ENCODE data around the gene SAP25. TPM values are rescaled to one million over a fixed set of nuclear protein-coding genes. Genes with fewer than 3 reads are reported as not detected.
"Not testable (repeated sequence)": the region's sequence is repeated elsewhere in the genome, so short reads cannot be mapped to it uniquely, and the experiment has no call there.

SAP25 gene
- polyA plus RNA-seq, 3 donors: 4.4 to 9.6 (median 7.0) TPM

DNA sequence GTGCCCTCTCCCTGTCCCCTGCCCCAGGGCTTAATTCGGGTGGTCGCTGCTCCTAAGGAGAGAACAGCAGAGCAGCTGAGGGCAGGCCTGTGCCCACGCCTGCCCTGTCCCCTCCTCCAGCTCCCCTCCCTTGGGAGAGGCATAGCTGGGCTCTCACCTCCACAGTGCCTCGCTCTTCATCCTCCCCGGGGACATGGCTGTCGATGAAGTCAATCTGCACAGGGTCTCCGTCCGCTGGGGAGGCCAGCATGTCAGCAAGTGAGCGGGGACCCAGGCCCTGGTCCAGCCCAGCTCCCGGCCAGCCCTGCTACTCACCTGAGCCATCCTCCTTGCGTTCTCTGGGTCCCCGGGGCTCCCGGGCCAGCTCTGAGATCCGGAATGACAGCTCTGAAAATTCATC lies 3.8 kb upstream of the SAP25 start:
- DNase-seq: no peak

DNA sequence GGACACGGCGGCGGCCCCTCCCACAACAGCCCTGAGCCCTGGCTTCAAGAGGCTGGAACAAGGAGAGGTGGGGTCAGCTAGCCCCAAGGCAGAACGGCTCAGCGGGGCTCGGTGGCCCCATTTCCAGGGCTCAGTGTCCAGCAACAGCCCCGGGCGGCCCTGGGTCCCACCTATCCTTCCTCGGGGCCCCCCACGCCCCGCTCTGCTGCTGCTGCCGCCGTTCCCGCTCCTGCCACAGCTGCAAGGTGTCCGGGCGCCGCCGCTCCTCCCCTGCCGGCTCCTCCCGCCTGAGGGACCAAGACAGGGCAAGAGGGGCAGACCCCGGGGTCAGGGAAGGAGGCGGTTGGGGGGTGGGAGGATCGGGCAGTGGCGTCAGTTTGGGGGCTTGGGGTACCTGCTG lies 3.4 kb upstream of the SAP25 start:
- DNase-seq: no peak

DNA sequence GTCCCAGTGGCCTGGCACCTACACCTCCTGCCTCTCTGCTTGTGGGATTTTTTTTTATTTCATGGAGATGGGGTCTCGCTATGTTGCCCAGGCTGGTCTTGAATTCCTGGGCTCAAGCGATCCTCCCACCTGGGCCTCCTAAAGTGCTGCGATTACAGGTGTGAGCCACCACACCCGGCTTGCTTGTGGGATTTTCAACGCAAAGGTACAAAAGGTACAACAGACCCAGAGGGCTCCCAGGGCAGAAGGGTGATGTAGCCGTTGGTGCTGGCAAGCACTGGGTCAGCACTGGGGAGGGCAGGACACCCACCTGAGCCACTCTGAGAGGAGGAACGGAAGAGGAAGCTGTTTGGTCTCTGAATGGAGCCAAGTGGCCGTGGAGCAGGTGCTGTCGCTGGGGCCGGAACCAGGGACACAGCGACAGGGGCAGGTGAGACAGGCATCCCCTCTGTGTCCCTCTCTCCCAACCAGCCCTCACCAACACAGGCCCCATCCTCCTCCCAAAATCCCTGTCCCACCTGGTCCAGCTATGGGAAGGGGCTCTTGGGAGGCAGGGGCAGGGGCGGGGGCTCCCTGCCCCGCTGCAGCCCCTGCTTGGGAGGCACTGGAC lies 2.8 kb upstream of the SAP25 start:
- DNase-seq: no peak

DNA sequence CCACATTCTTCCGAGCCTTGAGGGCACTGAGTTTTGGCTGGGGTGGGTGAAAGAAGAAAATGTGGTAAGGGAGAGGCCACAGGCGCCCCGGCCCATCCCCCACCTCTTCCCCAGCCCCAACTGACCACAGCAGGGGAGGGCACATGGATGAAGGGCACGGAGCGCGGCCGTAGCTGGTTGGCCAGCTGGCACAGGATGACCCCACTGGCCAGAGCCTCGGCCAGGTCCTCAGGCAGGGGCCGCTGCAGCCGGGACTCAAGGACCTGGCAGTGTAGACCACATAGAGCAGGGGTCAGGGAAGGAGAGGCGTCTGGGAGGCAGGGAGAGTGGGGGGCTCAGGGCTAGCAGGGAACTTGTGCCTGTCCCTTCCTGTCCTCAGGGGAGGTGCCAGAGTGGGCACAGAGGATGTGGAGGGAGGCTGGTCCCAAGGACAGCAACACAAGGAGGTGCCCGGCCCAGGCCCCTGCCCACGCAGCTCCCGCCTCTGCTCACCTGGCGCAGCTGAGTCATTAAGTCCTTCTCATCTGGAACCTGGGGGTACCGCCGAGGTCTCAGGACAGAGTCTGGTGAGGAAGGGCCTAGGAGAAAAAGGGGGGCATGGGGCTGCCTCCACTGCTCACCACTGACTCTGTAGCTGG lies 2.2 kb upstream of the SAP25 start:
- DNase-seq: no peak

DNA sequence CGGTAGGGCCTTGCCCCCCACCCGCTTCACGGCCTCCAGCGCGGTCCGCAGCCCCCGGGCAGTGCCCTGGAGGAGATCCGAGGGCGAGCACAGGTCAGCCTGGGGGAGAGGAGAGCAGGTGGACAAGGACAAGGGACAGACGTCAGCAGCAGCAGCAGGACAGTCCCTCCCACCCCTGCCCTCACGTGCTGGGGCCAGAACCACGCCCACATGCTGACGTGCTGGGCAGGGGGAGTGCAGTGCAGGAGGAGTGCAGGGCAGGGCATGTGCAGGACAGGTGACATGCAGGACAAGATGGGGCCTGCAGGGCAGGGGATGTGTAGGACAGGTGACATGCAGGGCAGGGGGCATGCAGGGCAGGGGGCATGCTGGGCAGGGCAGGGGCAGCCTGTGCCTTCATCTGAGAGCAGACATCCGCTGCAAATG lies 1.5 kb upstream of the SAP25 start:
- DNase-seq: no peak

DNA sequence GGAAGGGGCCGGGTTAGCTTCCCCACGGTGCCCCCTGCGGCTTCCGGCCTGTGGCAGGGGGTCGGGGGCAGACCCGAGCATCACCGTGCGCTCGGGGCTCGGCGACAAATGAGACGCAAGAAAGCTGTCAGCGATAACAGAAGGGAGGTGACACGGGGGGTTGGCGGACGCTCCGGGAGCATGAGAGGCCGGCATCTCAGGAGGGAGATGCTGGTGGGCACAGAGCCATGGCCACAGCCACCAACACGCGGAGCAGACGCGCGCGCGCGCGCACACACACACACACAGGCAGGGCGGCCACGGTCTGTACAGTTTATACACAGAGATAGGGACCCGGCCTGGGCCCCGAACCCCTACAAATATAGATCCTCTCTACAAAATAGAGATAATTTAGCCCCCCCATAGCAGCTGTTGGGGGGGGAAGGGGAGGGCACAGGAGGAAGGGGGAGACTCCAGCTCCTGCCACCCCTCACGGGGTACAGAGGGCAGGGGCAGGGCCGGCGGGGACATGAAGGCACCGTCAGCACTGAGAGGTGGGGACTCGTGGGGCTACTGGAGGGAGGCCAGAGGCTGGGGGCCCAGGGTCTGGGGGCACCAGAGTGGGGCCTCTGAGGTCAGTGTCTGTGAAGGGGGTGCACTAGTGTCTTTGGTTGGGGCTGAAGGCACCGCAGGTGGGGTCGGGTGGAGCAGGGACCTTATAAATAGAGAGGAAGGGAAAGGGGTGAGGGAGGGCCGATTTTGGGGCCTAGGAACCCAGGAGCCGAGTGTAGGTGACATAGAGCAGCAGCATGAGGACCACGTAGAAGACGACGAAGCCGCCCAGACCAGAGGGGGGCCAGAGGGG lies 884 bp upstream of the SAP25 start:
- no peak for DNase-seq

DNA sequence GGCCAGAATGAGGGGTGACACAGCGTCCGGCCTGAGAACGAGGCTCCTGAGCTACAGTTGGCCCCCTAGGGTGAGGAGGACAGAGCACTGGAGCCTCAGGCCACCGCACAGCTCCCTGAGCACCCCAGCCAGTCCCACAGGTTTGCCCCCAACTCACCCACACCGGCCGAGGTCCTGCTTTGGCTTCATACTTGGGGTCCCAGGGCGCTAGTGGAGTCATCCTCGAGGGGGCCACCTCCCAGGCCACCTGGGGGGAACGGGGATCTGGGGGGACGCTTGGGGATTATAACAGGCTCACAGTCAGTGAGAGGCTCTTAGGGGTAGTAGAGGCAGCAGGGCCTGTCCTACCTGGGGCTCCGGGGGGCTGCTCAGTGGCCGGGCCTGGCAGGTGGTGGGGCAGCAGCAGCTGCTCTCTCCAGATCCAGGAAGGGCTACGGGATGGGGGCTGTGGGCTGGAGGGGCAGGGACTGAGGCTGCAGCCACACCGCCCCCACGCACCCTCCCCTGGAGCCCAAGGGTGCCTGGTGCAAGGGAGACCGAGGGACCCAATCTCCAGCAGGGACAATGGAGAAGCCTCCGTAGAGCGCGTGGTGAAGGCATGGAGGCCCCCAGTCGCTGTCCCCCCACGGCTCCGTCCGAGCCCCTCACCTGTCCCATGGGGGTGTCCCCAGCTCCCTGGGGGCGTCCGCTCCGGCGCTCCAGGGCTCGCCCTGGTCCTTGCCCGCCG lies 588 bp downstream of the SAP25 start:
- no peak for DNase-seq

DNA sequence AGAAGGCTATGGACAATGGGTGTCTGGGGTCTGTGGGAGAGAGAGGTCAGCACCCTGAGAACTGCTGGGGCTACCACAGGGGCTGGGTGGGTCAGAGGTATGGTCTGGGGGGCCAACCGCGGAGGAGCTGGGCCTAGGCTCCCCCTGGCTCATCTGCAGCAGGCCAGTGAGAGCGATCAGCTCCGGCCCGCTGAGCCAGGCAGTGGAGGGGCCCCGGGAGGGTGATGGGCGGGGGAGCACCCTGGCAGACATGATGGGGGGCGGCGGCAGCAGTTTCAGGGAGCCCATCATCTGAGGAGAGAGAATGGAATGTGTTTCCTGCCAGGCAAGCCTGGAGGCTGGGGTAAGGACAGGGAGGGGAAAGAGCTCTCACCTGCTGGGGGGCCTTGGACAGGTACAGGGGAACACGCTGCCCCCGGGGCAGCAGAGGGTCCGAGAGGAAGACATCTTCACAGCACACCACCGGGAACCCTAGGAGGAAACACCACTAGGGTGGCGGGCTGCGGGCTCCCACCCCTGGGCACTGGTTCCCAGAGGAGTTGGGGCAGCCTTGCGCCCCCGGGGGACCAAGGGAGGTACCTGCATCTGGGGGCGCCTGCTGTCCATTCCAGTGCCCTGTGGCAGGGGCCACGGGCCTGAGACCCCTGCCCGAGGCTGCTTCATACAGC lies 1.3 kb downstream of the SAP25 start:
- DNase-seq: no peak

DNA sequence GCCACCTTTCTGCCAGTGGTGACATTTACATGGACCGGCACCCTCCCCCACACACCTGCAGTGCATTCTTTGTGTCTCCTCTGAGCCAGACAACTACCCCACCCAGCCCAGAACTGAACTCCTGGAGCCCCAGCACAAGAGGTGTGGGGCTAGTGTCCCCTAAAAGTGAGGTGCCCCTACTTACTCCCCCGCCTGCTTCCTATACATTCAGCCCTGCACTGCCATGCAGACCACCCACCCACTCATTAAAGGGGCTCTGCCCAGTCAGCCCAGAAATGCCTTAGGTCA lies 1.9 kb downstream of the SAP25 start:
- no peak for DNase-seq

DNA sequence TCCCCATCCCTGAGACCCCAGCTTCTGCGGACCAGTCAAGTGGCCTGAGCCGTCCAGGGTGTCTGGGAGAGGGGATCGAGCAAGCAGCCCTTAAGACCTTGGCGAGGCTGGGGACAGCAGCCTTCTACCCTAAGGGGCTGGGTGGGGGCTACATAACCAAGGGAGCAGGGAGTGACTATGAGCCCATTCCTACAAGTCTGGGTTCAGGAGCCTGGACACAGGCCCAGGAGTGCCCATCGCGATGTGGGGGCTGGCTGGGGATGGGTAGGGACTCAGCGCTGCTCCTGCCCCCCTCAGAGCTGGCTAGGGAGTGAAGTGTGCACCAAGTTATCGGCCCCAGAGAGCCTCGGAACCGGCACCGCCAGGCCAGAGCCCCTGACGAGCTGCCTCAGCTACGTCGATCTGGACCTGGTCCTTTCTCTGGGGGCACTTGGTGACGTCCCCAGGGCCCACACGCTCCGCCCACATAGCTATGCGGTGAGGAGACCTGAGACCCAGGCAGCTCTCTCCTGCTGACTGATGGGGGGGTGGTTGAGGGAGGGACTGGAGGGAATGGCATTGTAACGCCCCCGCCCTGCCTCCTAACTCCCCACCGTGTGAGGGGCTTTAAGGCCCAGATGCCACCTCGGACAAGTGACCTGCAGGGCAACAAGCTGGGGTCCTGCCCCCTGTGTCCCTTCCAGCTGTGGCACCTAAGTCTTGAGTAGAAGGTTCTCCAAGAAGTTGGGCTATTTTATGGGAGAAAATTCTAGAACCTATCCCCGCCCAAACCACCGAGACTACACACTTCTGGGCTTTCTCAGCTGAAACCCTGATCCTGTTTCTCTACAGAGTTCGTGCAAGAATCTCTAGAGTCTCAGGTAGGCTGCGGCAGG lies 2.5 kb downstream of the SAP25 start:
- DNase-seq: no peak

DNA sequence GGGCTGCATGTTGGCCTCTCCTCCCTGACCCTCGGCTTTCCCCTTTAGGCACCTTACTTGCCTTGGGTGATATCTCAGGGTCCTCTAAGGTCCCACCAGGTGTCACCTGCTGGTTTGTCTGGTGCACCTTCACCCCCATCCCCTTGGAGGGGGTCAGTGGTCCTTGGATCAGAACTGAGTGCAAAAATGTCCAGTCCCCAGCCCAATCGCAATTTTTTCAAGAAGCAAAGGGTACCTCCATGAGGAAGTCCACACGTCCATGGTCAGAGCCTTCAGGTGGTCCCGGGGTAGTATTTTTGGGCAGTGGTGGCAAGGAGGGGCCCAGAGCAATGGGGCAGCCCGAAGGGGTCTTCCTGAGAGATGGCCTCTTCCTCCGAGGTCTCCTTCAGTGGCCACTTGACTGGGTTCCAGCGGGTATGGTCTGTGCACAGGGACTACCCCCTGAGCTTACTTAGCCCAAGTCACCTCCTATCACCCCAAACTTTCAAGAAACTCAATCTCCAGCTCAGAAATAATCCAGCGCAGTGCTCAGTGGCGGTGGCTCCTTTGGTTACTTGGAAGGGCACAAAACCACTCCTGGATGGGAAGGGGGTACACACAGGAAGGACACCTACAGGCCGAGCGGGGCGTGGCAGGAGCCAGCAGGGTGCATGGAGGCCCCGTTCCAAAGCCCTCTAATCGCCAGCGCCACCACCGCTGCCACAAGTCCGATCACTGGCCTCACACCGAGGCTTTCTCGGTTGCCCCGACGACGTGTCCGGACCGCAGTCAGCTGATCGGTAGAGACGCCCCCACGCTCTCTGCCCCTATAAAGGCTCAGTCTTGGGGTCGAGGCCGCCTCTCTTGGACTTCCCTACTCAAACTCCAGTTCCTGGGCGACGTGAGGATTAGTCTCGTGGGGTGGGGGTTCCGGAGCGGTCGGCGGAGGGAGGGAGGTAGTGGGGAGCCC lies 4.5 kb downstream of the SAP25 start:
- DNase-seq: no peak

DNA sequence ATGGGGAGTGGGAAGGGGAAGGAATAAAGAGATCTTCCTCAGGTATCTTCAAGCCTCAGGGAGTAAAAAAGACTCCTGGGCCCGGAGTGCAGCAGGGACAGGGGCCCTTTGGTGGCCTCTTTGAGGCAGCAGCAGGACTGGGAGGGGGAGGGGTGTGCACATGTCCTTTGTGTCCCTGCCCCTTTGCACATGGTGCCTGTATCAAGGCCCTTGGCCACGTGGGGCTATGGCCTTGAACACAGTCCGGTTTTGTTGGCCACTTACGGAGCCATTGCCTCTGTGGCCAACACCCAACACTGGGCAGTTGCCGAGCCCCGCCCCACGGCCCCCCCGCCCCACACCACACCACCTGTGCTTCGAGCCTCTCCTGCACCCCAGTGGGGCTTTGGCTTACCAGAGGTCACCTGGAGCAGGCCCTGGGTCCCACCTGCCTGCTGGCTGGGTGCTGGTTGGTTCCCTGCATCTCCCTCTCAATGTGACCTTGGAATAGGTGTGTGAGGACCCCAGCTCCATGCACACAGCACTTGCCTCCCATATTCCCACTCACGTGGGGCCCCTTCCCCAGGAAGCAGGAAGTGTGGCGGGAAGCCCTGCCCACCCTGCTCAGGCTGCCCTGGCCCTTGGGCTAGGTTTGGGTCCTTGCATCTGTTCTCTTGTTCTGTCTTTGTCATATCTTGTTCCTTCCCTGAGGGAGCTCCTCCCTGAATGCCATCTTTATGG lies 5.4 kb downstream of the SAP25 start:
- DNase-seq: no peak

DNA sequence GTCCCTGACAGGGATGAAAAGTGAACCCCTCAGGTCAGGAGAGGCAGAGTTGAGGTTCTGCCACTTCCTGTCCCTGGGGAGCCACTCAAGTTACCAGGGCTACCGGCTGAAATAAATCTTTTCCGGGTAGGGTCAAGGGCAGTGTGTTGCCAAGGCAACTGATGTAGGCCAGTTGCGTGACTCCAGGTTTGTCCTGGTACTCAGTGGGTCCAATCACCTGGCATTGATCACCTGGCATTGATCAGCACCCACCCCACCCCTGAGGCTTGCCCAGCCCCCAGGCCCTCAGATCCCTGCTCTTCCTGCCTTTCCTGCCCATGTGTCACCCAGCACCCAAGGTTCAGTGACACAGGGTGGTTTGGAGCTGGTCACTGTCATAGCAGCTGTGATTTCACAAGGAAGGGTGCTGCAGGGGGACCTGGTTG lies 5.9 kb downstream of the SAP25 start:
- DNase-seq: no peak

DNA sequence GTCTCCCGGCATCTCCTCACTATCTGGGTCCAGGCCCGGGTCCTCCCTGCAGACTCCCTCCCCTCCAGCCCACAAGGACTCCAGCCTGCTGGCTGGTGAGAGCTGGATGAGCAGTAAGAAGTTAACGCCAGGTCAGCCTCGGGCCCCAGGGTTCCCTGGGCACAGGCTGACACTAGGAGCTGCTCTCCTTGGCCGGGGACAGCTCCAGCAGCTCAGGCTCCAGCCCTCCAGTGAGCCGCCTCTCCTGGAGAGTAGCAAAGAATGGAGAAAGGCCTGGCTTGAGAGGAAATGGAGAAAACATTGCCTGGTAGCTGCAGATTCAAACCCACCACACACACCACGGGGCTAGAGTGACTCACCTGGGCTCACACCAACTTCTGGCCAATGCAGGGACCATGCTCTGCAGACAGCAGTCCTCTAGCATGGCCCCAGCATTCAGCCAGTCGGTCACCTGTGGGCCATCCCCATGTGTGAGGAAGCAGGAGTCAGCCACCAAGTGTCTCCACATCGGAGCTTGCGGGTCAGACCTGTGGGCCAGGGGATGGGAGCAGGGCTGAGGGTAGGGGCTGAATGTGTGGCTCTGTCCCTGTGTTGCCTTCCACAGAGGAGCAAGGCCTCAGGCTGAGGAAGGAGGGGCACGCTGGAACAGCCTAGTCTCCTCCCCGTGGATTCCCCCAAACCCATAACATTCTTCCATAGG lies 6.5 kb downstream of the SAP25 start:
- no peak for DNase-seq

DNA sequence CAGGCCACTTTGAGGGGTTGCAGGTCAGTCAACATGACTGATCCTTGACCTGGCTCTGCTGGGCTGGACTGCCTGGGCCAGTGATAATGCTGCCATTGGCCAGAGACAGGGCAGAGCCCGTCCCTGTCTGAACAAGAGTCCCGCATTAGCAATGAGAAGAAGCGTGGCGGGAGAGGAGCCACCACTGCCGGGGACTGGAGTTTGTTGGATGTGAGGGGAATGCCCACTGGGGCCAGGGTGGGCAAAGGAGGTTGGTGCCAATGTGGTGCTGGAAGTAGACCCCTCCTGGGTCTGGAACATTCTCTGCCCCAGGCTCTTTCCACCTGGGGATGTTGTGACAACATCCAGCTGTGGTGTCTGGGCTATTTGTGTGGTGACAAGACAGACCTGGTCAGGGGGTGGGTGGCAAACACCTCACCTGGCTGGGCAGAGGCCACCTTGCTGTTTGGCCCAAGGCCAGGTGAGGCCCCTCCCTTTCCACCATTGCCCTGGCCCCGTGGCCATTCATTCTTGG lies 7.6 kb downstream of the SAP25 start:
- DNase-seq: no peak

DNA sequence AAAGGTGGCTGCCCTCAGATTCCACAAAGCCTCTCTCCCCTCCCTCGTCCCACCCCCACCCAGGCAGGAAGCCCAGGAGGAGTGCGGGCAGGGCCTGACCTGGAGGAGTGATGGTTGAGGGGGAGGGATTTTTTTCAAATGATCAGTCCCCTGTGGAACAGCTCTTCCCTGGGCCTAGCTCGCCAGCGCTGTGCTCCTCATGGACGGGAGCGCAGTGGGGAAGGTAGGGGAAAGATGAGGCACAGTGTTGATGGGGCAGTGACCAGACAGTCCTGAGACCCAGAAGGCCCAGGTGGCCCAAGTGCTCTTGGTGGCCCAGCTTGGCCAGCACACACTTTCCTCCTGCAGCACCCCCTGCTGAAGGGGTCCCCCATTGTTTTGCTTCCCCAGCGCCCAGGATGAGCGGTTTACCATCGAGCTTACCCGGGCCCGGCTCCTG lies 8.5 kb downstream of the SAP25 start:
- no peak for DNase-seq

DNA sequence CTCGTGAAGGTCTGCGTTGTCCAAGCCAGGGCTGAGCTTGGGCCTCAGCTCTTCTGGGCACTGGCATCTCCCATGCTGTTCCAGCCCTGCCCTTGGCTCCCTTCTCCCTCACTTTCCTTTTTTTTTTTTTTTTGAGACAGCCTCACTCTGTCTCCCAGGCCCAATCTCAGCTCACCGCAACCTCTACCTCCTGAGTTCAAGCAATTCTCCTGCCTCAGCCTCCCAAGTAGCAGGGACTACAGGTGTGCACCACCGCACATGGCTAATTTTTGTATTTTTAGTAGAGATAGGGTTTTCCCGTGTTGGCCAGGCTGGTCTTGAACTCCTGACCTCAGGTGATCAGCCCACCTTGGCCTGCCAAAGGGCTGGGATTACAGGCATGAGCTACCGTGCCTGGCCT lies 9.3 kb downstream of the SAP25 start:
- DNase-seq: not testable (repeated sequence)

DNA sequence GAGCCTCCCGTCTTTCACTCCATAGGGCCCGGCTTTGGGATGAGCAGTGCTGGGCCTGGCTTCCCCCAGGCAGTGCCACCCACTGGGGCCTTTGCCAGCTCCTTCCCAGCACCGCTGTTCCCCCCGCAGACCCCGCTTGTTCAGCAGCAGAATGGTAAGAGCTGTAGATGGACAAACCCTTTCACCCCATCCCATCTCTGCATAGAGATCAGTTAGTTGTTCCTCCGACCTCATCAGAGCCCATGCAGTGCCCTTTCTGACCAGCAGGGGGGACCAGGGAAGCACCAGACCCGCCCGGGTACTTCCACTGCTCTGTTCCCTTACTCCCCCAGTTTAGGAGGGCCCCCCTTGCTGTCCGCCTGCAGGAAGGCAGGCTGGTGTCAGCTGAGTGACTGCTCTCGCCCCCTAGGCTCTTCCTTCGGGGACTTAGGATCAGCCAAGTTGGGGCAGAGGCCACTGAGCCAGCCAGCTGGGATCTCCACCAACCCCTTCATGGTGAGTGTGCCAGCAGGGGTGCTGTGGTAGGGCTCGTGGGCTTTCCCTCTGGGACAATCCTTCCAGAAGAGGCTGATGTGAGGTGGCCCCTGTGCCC lies 9.8 kb downstream of the SAP25 start:
- DNase-seq: no peak
